A549 (cell line): ENCODE data around the gene DRAXIN. TPM values are rescaled to one million over a fixed set of nuclear protein-coding genes. Genes with fewer than 3 reads are reported as not detected.

Experiments
- ATAC-seq, 2 experiments: fragments of 200-7000 bp in 1 of 2; fragments of >200 bp in 1 of 2; cut with Nextera tagmentation in 1 of 2; cut with Tn5 transposase in 1 of 2; 3 replicates each; pipeline versions ENCODE4 v1.8.0 to v1.9.1; 2018 to 2020; ENCODE audit warnings: mild to moderate bottlenecking in 1 of 2, moderate library complexity in 1 of 2
- CTCF ChIA-PET: fragments of 300-600 bp; sonication (Branson Sonifier 250); formaldehyde crosslinking; extraction: SDS; loops from one replicate; lab custom pipeline; 2021; ENCODE audit warnings: antibody characterized with exemption, inconsistent platforms; lab: Yijun Ruan, JAX
- POLR2A ChIA-PET: fragments of 350-600 bp; formaldehyde crosslinking; extraction: SDS; loops from one replicate; lab custom pipeline; 2021; ENCODE audit warnings: antibody characterized with exemption, inconsistent platforms; lab: Yijun Ruan, JAX
- DNase-seq, 2 experiments: peaks; one replicate each; pipeline versions ENCODE4 v3.0.0 to v3.0.0-alpha.2; 2011 to 2016; ENCODE audit warnings: low read depth in 1 of 2, low spot score in 1 of 2
- FAIRE-seq: peaks from 2 replicates; lab custom pipeline; 2011; peaks lifted over from hg19 to GRCh38; lab: Jason Lieb, UNC
- H3K27ac ChIP-seq, 2 experiments: fragments of >200 bp; sonication (Bioruptor Twin); formaldehyde crosslinking; 3 replicates each; pipeline ENCODE4 v1.5.1; 2016 to 2017
- H3K4me1 ChIP-seq: fragments of >200 bp; sonication (Bioruptor Twin); formaldehyde crosslinking; 3 replicates; pipeline ENCODE4 v1.6.1; 2016
- H3K4me2 ChIP-seq: fragments of >200 bp; sonication (Bioruptor Twin); formaldehyde crosslinking; 3 replicates; pipeline ENCODE4 v1.6.1; 2016
- H3K4me3 ChIP-seq: fragments of >200 bp; sonication (Bioruptor Twin); formaldehyde crosslinking; 3 replicates; pipeline ENCODE4 v1.5.1; 2016
- H3K9me3 ChIP-seq: fragments of >200 bp; sonication (Bioruptor Twin); formaldehyde crosslinking; 3 replicates; pipeline ENCODE4 v1.6.1; 2016
- BHLHE40 ChIP-seq: IDR thresholded peaks from 2 replicates; pipeline ENCODE4 v1.6.1; 2012; ENCODE audit warnings: low read depth, low read length, inconsistent platforms
- CBX2 ChIP-seq: fragments of 200-600 bp; sonication (generic); IDR thresholded peaks from 2 replicates; pipeline ENCODE4 v1.6.1; 2016; ENCODE audit warnings: low read depth, mild to moderate bottlenecking, borderline replicate concordance
- CEBPB ChIP-seq, 2 experiments: fragments of >200 bp in 1 of 2; sonication (Bioruptor Twin) in 1 of 2; formaldehyde crosslinking in 1 of 2; IDR thresholded peaks; 2 replicates each; pipeline ENCODE4 v1.6.1; 2012 to 2016
- EHF ChIP-seq: fragments of 250-450 bp; sonication (Bioruptor Pico); IDR thresholded peaks from 2 replicates; pipeline ENCODE4 v1.5.0; 2020; ENCODE audit warnings: mild to moderate bottlenecking
- ELK1 ChIP-seq: fragments of 150-350 bp; IDR thresholded peaks from 2 replicates; pipeline ENCODE4 v1.6.1; 2014; ENCODE audit warnings: low read depth, mild to moderate bottlenecking, low read length
- HMGXB4 ChIP-seq: fragments of 250-450 bp; sonication (Bioruptor Pico); IDR thresholded peaks from 2 replicates; pipeline ENCODE4 v1.5.0; 2021; ENCODE audit warnings: mild to moderate bottlenecking, moderate library complexity, borderline replicate concordance
- HOXA7 ChIP-seq: fragments of 250-450 bp; sonication (Bioruptor Pico); IDR thresholded peaks from 2 replicates; pipeline ENCODE4 v1.5.0; 2020; ENCODE audit warnings: mild to moderate bottlenecking, moderate library complexity
- MYC ChIP-seq: IDR thresholded peaks from 2 replicates; pipeline ENCODE4 v1.6.1; 2012; ENCODE audit warnings: mild to moderate bottlenecking, inconsistent platforms, low read length, improper control_type of control experiment, borderline replicate concordance
- NFE2L2 ChIP-seq: fragments of 150-350 bp; conservative IDR thresholded peaks from 2 replicates; pipeline ENCODE4 v1.6.1; 2014; ENCODE audit warnings: low read length
- NPAS2 ChIP-seq: fragments of 250-450 bp; sonication (Bioruptor Pico); IDR thresholded peaks from 2 replicates; pipeline ENCODE4 v1.8.0; 2022; ENCODE audit warnings: mild to moderate bottlenecking, moderate library complexity, borderline replicate concordance
- NR3C1 ChIP-seq: fragments of >200 bp; sonication (Bioruptor Twin); formaldehyde crosslinking; IDR thresholded peaks from 3 replicates; pipeline ENCODE4 v1.6.1; 2017
- REST ChIP-seq: fragments of 200-600 bp; sonication (generic); IDR thresholded peaks from 2 replicates; pipeline ENCODE4 v1.6.1; 2016; ENCODE audit warnings: antibody characterized with exemption, mild to moderate bottlenecking, moderate library complexity
- SMC3 ChIP-seq: fragments of >200 bp; sonication (Bioruptor Twin); formaldehyde crosslinking; IDR thresholded peaks from 3 replicates; pipeline ENCODE4 v1.6.1; 2018; ENCODE audit warnings: inconsistent platforms
- USF2 ChIP-seq: fragments of 450-650 bp; IDR thresholded peaks from 2 replicates; pipeline ENCODE4 v1.6.1; 2014; ENCODE audit warnings: antibody characterized with exemption
- ZNF302 ChIP-seq: fragments of 250-450 bp; sonication (Bioruptor Pico); IDR thresholded peaks from 2 replicates; pipeline ENCODE4 v1.9.0; 2021; ENCODE audit warnings: inconsistent platforms, mild to moderate bottlenecking, moderate library complexity
- WGBS: methylation state at CpG from one replicate; pipeline ENCODE4 v1.1.6; 2017; ENCODE audit errors: missing lambda C conversion rate; 5-methylcytosine and 5-hydroxymethylcytosine counted together
- polyA plus RNA-seq, 4 experiments: library from polyadenylated mRNA; depleted of rRNA in 3 of 4; stranded (reverse); fragments of >200 nt; fragmentation: RNase III in 1 of 4; extraction: RNeasy Plus Mini Kit Qiagen cat#74134 plus additional on column Dnase treatment in 1 of 4; gene quantifications; 2 replicates in 3 of 4; 3 replicates in 1 of 4; pipeline ENCODE4 v1.2.3, GENCODE V29; 2011 to 2017

Gene DRAXIN
- polyA plus RNA-seq, 2 of the 4 experiments (the other 2 are of a cell fraction) = 0.03 TPM; not detected in 1

GRCh38 chr1:11712285-11712684, 20.8 kb downstream of the DRAXIN start (continued):
- TF ChIP-seq REST (no peak), SMC3 (no peak), CEBPB (IDR thresholded peaks at IDR 0.05) (no peak), NFE2L2 (no peak), ELK1 (no peak)

- DNase-seq = no peak
- Histone ChIP-seq H3K4me2 (no peak overlapping the region), H3K4me3 (no peak overlapping the region), H3K4me1 (0 out of 3 replicates have a peak, but pooled peaks cover 4% of the 10 kb centered on the region), H3K27ac (no peak overlapping the region), H3K9me3 (no peaks in the 10 kb centered on the region)
- no peak for FAIRE-seq
- ChIA-PET POLR2A (no interaction called here), CTCF (interaction anchor here (1.0 to 2.6 kb wide), 4 partner anchors 9 to 675 kb away, joined by 3 to 7 read pairs (median 4); no protein-coding TSS in a partner anchor)
- ATAC-seq = no peak
- 57% methylated on average over 11 of the region's 11 CpGs for WGBS
- TF ChIP-seq CEBPB (IDR thresholded peaks at IDR 0.05) (peak in 1 of 2 experiments; percentile 35; a peak in 2 of 4 replicates), USF2 (no peak), NPAS2 (no peak), NFE2L2 (no peak)
These were observed 21.6 kb downstream of the DRAXIN start for GRCh38 chr1:11713095-11713494.

- WGBS = 68% methylated on average over 13 of the region's 24 CpGs
- DNase-seq (no peak), ATAC-seq (no peak), FAIRE-seq (no peak)
- H3K4me3 ChIP-seq = no peak overlapping the region
- ChIA-PET POLR2A (no interaction called here), CTCF (interaction anchor here (0.5 to 9.8 kb wide), 7 partner anchors 15 to 677 kb away, joined by 3 to 107 read pairs (median 4); partner anchors contain the start of gene FBXO6)
- no peak overlapping the region for H3K27ac ChIP-seq
- no peaks in the 10 kb centered on the region for H3K9me3 ChIP-seq
- H3K4me2 ChIP-seq = no peak overlapping the region
- no peak for TF ChIP-seq MYC
- TF ChIP-seq ZNF302 (CRISPR knock-in tag) = no peak
- no peak for TF ChIP-seq HOXA7 (CRISPR knock-in tag)
- no peak for TF ChIP-seq NR3C1
- no peak for TF ChIP-seq EHF (CRISPR knock-in tag)
- no peak for TF ChIP-seq BHLHE40
- no peak for TF ChIP-seq CBX2
- TF ChIP-seq HMGXB4 (CRISPR knock-in tag) = no peak
- H3K4me1 ChIP-seq = no peaks in the 10 kb centered on the region
These were observed 23.5 kb downstream of the DRAXIN start for GRCh38 chr1:11714831-11715575.
